HG03280 (cell line): Measurements from ENCODE around the gene FARP1.

Experiments used
- ATAC-seq: cut with Tn5 transposase; IDR thresholded peaks from one replicate; pipeline ENCODE4 v1.9.1; 2021; ENCODE audit warnings: mild to moderate bottlenecking, moderate library complexity; ENCODE audit not compliant: unreplicated experiment

FARP1 gene

GRCh38 chr13:98470920-98471319 lies 328.0 kb downstream of the FARP1 start:
- ATAC-seq = no peak

- no peak for ATAC-seq
Measured at GRCh38 chr13:98471934-98472333, 329.0 kb downstream of the FARP1 start.

GRCh38 chr13:98473135-98473787 lies 330.4 kb downstream of the FARP1 start:
- ATAC-seq = no peak

- ATAC-seq = no peak
Measured at GRCh38 chr13:98473788-98474144, 330.9 kb downstream of the FARP1 start.

GRCh38 chr13:98474292-98474691 lies 331.4 kb downstream of the FARP1 start:
- no peak for ATAC-seq

- no peak for ATAC-seq
Measured at GRCh38 chr13:98474761-98475160, 331.9 kb downstream of the FARP1 start.

- ATAC-seq = no peak
Measured at GRCh38 chr13:98475522-98475921, 332.6 kb downstream of the FARP1 start.

GRCh38 chr13:98476106-98476505 lies 333.2 kb downstream of the FARP1 start:
- ATAC-seq = peak; percentile 33

GRCh38 chr13:98476538-98476966 lies 333.7 kb downstream of the FARP1 start:
- peak; percentile 90 for ATAC-seq

- ATAC-seq = no peak
Measured at GRCh38 chr13:98478189-98479129, 335.6 kb downstream of the FARP1 start.

- ATAC-seq = no peak
Measured at GRCh38 chr13:98479496-98480003, 336.7 kb downstream of the FARP1 start.

GRCh38 chr13:98480915-98481877 lies 338.3 kb downstream of the FARP1 start:
- ATAC-seq = peak; percentile 50

- no peak for ATAC-seq
Measured at GRCh38 chr13:98482476-98483444, 339.9 kb downstream of the FARP1 start.

GRCh38 chr13:98483601-98484288 lies 340.9 kb downstream of the FARP1 start:
- ATAC-seq = no peak

GRCh38 chr13:98484289-98485219 lies 341.7 kb downstream of the FARP1 start:
- no peak for ATAC-seq

- no peak for ATAC-seq
Measured at GRCh38 chr13:98485561-98485960, 342.7 kb downstream of the FARP1 start.

GRCh38 chr13:98486412-98486811 lies 343.5 kb downstream of the FARP1 start:
- ATAC-seq = no peak

GRCh38 chr13:98487016-98487415 lies 344.1 kb downstream of the FARP1 start:
- ATAC-seq = no peak
